Endometrial microvascular endothelial cells (primary cell): Measurements from ENCODE around the gene MDH1. TPM values are rescaled to one million over a fixed set of nuclear protein-coding genes. Genes with fewer than 3 reads are reported as not detected.
"Not testable (repeated sequence)": the region's sequence is repeated elsewhere in the genome, so short reads cannot be mapped to it uniquely, and the experiment has no call there.

Source experiments
- in situ Hi-C: cut with HindIII; loops from 2 replicates; pipeline ENCODE4 v1.10.0; 2017; ENCODE audit warnings: low sequenced_read_pairs, low pct_unique_long_range_greater_than_20kb; ENCODE audit errors: inconsistent ontology term
- total RNA-seq: library from RNA; depleted of rRNA; stranded (reverse); fragments of >200 nt; gene quantifications from one replicate; pipeline ENCODE4 v1.2.3, GENCODE V29; 2015; ENCODE audit errors: inconsistent ontology term

The MDH1 gene
- total RNA-seq, 1 donor from 2014 or later, result 151 TPM

GRCh38 chr2:63619328-63619727 is 30.6 kb downstream of the MDH1 start:
- in situ Hi-C loops, result no loop called here

DNA sequence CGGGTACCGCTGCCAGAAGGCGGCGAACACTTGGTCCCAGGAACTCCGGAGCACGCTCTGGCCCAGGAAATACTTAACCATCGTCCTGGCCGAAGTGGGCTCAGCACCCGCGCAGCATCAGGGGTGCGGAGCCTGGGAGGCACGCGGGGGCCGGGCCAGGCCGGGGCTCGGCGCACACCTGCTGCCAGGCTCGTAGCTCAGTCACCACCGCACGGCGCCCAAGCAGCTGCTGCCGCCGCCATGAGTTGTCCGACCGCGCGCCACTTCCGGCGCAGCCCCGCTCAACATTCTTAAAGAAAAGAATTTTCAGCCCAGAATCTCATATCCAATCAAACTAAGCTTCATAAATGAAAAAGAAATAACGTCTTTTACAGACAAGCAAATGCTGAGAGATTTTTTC is 34.0 kb downstream of the MDH1 start:
- in situ Hi-C loops, result no loop called here

DNA sequence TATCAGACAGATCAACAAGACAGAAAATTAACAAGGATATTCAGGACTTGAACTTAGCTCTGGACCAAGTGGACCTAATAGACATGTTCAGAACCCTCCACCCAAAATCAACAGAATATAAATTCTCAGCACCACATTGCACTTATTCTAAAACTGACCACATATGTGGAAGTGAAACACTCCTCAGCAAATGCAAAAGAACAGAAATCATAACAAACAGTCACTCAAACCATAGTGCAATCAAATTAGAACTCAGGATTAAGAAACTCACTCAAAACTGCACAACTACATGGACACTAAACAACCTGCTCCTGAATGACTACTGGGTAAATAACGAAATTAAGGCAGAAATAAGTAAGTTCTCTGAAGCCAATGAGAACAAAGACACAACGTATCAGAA is 35.0 kb downstream of the MDH1 start:
- in situ Hi-C loops, result not testable (repeated sequence)

- in situ Hi-C loops, result no loop called here
Measured at GRCh38 chr2:63627866-63628265, 39.1 kb downstream of the MDH1 start.

DNA sequence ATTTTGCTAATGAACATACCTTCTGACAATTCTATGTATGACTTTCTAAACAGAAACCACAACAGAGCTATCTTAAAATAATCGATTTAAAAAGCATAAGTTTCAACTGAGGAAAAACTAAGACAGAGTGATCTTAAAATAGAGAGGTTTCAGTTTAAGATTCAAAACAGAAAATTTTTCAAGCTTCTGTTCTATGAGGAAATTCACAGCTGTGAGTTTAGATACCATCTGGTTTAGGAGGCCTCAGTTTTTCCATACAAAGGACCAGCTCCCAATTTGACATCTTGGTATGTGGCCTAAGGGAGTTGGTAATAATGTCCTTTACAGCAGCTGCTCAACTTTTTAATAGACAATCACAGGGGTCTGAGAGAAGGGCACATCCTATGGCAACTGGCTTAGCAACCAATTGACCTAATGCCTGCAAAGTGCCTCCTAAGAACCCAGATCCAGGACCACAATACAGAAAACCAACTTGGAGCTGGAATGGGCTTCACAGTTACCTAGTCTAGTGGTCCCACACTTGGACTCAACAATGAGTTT is 39.7 kb downstream of the MDH1 start:
- in situ Hi-C loops, result no loop called here

- in situ Hi-C loops, result no loop called here
Measured at GRCh38 chr2:63631501-63631900, 42.7 kb downstream of the MDH1 start.

GRCh38 chr2:63632382-63632781 is 43.6 kb downstream of the MDH1 start:
- in situ Hi-C loops, result no loop called here

GRCh38 chr2:63639344-63639743 is 50.6 kb downstream of the MDH1 start:
- in situ Hi-C loops, result no loop called here

- in situ Hi-C loops, result no loop called here
Measured at GRCh38 chr2:63642946-63643345, 54.2 kb downstream of the MDH1 start.

- in situ Hi-C loops, result no loop called here
Measured at GRCh38 chr2:63643486-63643885, 54.7 kb downstream of the MDH1 start.

- in situ Hi-C loops, result no loop called here
Measured at GRCh38 chr2:63648632-63649031, 59.9 kb downstream of the MDH1 start.

DNA sequence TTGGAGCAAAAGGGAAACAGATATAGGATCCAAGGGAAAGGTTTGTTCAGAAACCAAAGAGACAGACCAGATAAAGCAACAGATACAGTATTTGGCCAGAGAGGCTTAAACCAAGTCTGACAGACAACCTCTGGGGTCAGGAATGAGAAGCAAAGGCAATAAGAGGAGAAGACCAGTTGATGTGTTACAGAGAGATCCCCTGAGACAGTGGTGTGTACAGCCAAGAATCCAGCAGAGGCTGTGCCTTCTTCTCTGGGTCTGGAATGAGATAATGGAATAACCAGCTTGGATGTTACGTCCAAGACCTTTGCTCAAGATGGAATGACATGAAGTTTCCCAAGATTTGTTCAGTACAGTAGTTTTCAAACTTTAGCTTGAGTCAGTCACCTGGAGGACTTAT is 61.1 kb downstream of the MDH1 start:
- in situ Hi-C loops, result no loop called here

- in situ Hi-C loops, result no loop called here
Measured at GRCh38 chr2:63650756-63651155, 62.0 kb downstream of the MDH1 start.

DNA sequence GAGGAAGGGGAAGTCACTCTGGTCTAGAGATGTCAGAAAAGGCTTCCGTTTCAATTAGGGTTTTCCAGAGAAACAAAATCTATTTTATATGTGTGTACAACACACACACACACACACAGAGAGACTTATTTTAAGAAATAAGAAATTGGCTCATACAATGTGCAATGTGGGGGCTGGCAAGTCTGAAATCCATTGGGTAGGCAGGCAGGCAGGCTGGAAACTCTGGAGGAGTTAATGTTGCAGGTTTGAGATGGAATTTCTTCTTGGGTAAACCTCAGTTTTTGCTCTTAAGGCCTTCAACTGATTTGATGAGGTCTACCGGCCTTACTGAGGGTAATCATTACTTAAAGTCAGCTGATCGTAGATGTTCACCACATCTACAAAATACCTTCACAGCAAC is 62.6 kb downstream of the MDH1 start:
- in situ Hi-C loops, result no loop called here

- in situ Hi-C loops, result no loop called here
Measured at GRCh38 chr2:63651861-63652651, 63.3 kb downstream of the MDH1 start.

GRCh38 chr2:63652652-63652985 is 63.9 kb downstream of the MDH1 start:
- in situ Hi-C loops, result no loop called here

DNA sequence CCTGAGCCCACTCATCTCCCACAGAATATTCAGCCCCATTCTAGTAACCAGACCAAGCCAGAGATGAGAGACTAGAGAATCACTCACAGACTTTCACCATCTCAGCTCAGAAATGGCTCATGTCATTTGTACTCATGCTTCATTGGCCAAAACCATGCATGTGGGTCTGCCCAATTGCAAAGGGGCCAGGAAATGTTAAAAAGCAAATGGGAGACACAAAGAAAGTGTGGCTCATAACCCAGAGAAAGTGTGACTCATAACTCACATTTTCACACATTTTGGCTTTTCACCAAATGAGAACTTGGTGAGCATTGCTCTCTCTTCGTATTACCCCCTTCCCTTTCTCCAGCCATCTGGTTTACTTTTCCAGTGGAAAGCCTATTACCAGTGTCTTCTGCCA is 66.2 kb downstream of the MDH1 start:
- in situ Hi-C loops, result no loop called here
